NCI-H2171 treated with DMSO at 0.1 percent for 48 hours (cell line): ENCODE measurements around the gene WBP2NL.
A peak's percentile ranks its signal among the peaks of the same experiment; 100 is the strongest.
"Not testable (repeated sequence)": the region's sequence is repeated elsewhere in the genome, so short reads cannot be mapped to it uniquely, and the experiment has no call there.

Experiments used
- DNase-seq: peaks from one replicate; lab custom pipeline; 2025; lab: John Stamatoyannopoulos, UW

Gene WBP2NL

GRCh38 chr22:41998361-41999261 lies at the start of gene WBP2NL:
Gene WBP2NL (plus strand): TSS chr22:41998788. CDS start chr22:41998819, 31 bp downstream.
- DNase-seq = peak; percentile 94

- DNase-seq = not testable (repeated sequence)
These were observed 49.7 kb upstream of the WBP2NL start for GRCh38 chr22:41948928-41949296.

GRCh38 chr22:41949297-41949965 lies 49.2 kb upstream of the WBP2NL start:
- DNase-seq = peak; percentile 89

- DNase-seq = peak; percentile 95
These were observed 46.6 kb upstream of the WBP2NL start, which contains the start of gene SMIM45 for GRCh38 chr22:41951898-41952474. Gene SMIM45 (plus strand): TSS chr22:41952150.

- DNase-seq = no peak
These were observed 45.9 kb upstream of the WBP2NL start for GRCh38 chr22:41952713-41953112.

- no peak for DNase-seq
These were observed 40.5 kb upstream of the WBP2NL start for GRCh38 chr22:41957941-41958556.

- DNase-seq = no peak
These were observed 35.0 kb upstream of the WBP2NL start for GRCh38 chr22:41963453-41964111.

GRCh38 chr22:41964112-41964491 lies 34.5 kb upstream of the WBP2NL start:
- DNase-seq = no peak

- no peak for DNase-seq
These were observed 32.4 kb upstream of the WBP2NL start for GRCh38 chr22:41966225-41966606.

- DNase-seq = peak; percentile 57
These were observed 31.9 kb upstream of the WBP2NL start for GRCh38 chr22:41966607-41967240.

- DNase-seq = peak; percentile 84
These were observed 30.0 kb upstream of the WBP2NL start for GRCh38 chr22:41968601-41969000.

- DNase-seq = no peak
These were observed 29.4 kb upstream of the WBP2NL start, which contains the start of gene SEPTIN3 for GRCh38 chr22:41969110-41969646. Gene SEPTIN3 (plus strand): TSS chr22:41969443. CDS start chr22:41971493, 2,050 bp downstream.

- DNase-seq = no peak
These were observed 28.0 kb upstream of the WBP2NL start for GRCh38 chr22:41970601-41971000.

- no peak for DNase-seq
These were observed 27.2 kb upstream of the WBP2NL start for GRCh38 chr22:41971431-41971830.

GRCh38 chr22:41974691-41975290 lies 23.8 kb upstream of the WBP2NL start:
- DNase-seq = peak; percentile 35

- DNase-seq = no peak
These were observed 23.1 kb upstream of the WBP2NL start for GRCh38 chr22:41975299-41976069.

- peak; percentile 53 for DNase-seq
These were observed 22.3 kb upstream of the WBP2NL start for GRCh38 chr22:41976070-41976901.

- peak; percentile 91 for DNase-seq
These were observed 21.5 kb upstream of the WBP2NL start for GRCh38 chr22:41976961-41977566.
